D341Med (cell line): Measurements from ENCODE around the gene RNF130.
A peak's percentile ranks its signal among the peaks of the same experiment; 100 is the strongest.
"Not testable (repeated sequence)": the region's sequence is repeated elsewhere in the genome, so short reads cannot be mapped to it uniquely, and the experiment has no call there.

ENCODE experiments used
- DNase-seq: peaks from one replicate; pipeline ENCODE4 v3.0.0; 2012; ENCODE audit warnings: low spot score

RNF130 gene

GRCh38 chr5:180018347-180019060, 53.1 kb downstream of the RNF130 start:
- DNase-seq = no peak

GRCh38 chr5:180015523-180015922, 56.0 kb downstream of the RNF130 start:
- not testable (repeated sequence) for DNase-seq

- DNase-seq = no peak
These were observed 57.9 kb downstream of the RNF130 start for GRCh38 chr5:180013678-180014077.

GRCh38 chr5:180012316-180012715, 59.2 kb downstream of the RNF130 start:
- DNase-seq = no peak

- no peak for DNase-seq
These were observed 60.9 kb downstream of the RNF130 start for GRCh38 chr5:180010636-180011035.

GRCh38 chr5:180009581-180009980, 62.0 kb downstream of the RNF130 start:
- DNase-seq = no peak

GRCh38 chr5:180008433-180008832, 63.1 kb downstream of the RNF130 start:
- DNase-seq = no peak

GRCh38 chr5:180007582-180007981, 64.0 kb downstream of the RNF130 start:
- DNase-seq = peak; percentile 84

- no peak for DNase-seq
These were observed 65.4 kb downstream of the RNF130 start for GRCh38 chr5:180006141-180006540.

GRCh38 chr5:180003127-180003526, 68.4 kb downstream of the RNF130 start:
- DNase-seq = no peak

GRCh38 chr5:180001742-180002141, 69.8 kb downstream of the RNF130 start:
- DNase-seq = no peak

- no peak for DNase-seq
These were observed 70.4 kb downstream of the RNF130 start for GRCh38 chr5:180001136-180001535.

- DNase-seq = no peak
These were observed 73.1 kb downstream of the RNF130 start for GRCh38 chr5:179998485-179998884.

- DNase-seq = no peak
These were observed 76.8 kb downstream of the RNF130 start for GRCh38 chr5:179994583-179995323.

GRCh38 chr5:179992855-179993254, 78.7 kb downstream of the RNF130 start:
- DNase-seq = not testable (repeated sequence)

- DNase-seq = no peak
These were observed 80.5 kb downstream of the RNF130 start for GRCh38 chr5:179991106-179991505.

GRCh38 chr5:179990525-179990924, 81.0 kb downstream of the RNF130 start:
- not testable (repeated sequence) for DNase-seq

GRCh38 chr5:179986328-179986727, 85.2 kb downstream of the RNF130 start:
- DNase-seq = no peak

GRCh38 chr5:179981636-179982035, 89.9 kb downstream of the RNF130 start:
- no peak for DNase-seq

- DNase-seq = no peak
These were observed 90.8 kb downstream of the RNF130 start for GRCh38 chr5:179980767-179981166.

- no peak for DNase-seq
These were observed 92.8 kb downstream of the RNF130 start for GRCh38 chr5:179978792-179979191.

GRCh38 chr5:179975713-179976134, 95.8 kb downstream of the RNF130 start:
- DNase-seq = no peak

- DNase-seq = peak; percentile 82
These were observed 96.4 kb downstream of the RNF130 start for GRCh38 chr5:179974946-179975712.
